Measurements from ENCODE around the gene FERMT3. TPM values are rescaled to one million over a fixed set of nuclear protein-coding genes. Genes with fewer than 3 reads are reported as not detected.

The FERMT3 gene
- polyA plus RNA-seq, 1 of the 3 experiments (the other 2 are of a cell fraction) = 1.4 TPM

DNA sequence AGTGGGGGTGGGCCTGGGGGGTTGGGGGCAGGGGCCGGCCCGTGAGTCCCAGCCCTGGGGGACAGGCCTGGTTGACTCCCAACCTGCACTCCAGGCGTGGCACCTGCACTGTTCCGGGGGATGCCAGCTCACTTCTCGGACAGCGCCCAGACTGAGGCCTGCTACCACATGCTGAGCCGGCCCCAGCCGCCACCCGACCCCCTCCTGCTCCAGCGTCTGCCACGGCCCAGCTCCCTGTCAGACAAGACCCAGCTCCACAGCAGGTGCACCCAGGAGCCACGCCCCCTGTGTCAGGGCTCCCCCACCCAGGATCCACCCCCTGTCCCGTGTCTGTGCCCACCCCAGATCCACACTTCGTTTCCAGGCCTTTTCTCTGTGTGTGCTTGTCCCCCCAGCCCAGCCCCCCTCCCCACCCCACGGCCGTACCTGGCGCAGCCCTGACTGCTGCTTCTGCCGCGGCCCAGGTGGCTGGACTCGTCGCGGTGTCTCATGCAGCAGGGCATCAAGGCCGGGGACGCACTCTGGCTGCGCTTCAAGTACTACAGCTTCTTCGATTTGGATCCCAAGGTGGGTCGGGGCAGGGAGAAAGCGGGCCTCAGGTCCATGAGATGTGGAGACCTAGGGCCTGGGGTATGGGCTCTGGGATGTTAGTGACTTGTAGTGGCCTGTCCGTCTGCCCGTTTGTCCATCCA is 4.8 kb downstream of the FERMT3 start (continued):
- TF ChIP-seq MXI1 (IDR thresholded peaks at IDR 0.05; ENCODE audit: low read depth, low read length) = no peak
- TF ChIP-seq, protein P1, sequence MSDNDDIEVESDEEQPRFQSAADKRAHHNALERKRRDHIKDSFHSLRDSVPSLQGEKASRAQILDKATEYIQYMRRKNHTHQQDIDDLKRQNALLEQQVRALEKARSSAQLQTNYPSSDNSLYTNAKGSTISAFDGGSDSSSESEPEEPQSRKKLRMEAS (IDR thresholded peaks at IDR 0.05; ENCODE audit: low read depth) = no peak

DNA sequence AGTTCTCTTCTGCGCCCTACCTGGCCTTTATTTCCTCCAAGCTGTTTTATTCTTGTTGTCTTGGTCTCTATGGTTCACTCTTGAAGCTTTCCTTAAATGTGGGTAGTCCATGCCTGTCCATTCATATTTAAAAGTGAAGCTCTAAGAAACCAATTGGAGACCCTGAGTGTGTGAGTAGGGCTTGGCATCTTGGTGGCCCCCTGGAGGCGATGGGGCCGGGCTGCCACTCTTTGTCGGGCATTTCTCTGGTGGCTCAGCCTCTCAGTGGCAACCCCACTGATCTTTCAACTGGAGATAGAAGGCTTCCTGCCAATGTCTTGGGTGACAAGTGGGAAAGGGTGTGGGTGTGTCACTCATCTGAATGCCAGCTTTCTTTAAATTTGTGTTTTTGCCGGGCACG is 10.4 kb downstream of the FERMT3 start:
- H3K4me3 ChIP-seq (ENCODE audit: low read depth in 2 of 2, low read length in 1 of 2) = no peak overlapping the region
- 90% methylated on average over 6 of the region's 6 CpGs for whole genome bisulfite sequencing (ENCODE audit: low lambda C conversion rate)
- no peak overlapping the region for H3K9ac ChIP-seq
- no peak overlapping the region for H3K4me2 ChIP-seq
- peak; percentile 25 for DNase-seq
- no peaks in the 10 kb centered on the region for H3K79me2 ChIP-seq (ENCODE audit: insufficient read depth)
- no peaks in the 10 kb centered on the region for H3K36me3 ChIP-seq (replicated peaks in 1 of 2; ENCODE audit: control insufficient read depth in 1 of 2, insufficient read depth in 2 of 2, low read length in 1 of 2)
- H3K9me3 ChIP-seq = no peaks in the 10 kb centered on the region
- H3K27me3 ChIP-seq (ENCODE audit: insufficient read depth) = no peaks in the 10 kb centered on the region
- no peak overlapping the region for H3K27ac ChIP-seq (ENCODE audit: low read depth in 2 of 2, low read length in 1 of 2)
- CTCF ChIA-PET = interaction anchor here (0.7 to 5.7 kb wide), 5 partner anchors 11 to 84 kb away, joined by 3 to 50 read pairs (median 4); partner anchors contain the start of gene FERMT3
- H2AFZ ChIP-seq (ENCODE audit: low read depth) = no peak overlapping the region
- TF ChIP-seq ELF1 (IDR thresholded peaks at IDR 0.05) (no peak), CHD2 (IDR thresholded peaks at IDR 0.05; ENCODE audit: low read length, partially characterized antibody) (no peak), RFX5 (IDR thresholded peaks at IDR 0.05; ENCODE audit: low read length) (no peak), JUND (IDR thresholded peaks at IDR 0.05) (no peak), GATA2 (CRISPR knock-in tag; IDR thresholded peaks at IDR 0.05) (no peak), TEAD4 (IDR thresholded peaks at IDR 0.05; ENCODE audit: borderline replicate concordance, insufficient read depth) (no peak), FOSL2 (IDR thresholded peaks at IDR 0.05; ENCODE audit: borderline replicate concordance, low read depth) (no peak), TCF12 (IDR thresholded peaks at IDR 0.05) (no peak), NFIC (IDR thresholded peaks at IDR 0.05; ENCODE audit: borderline replicate concordance) (no peak), FOXJ3 (CRISPR knock-in tag; IDR thresholded peaks at IDR 0.05) (no peak)
- TF ChIP-seq, protein P2, sequence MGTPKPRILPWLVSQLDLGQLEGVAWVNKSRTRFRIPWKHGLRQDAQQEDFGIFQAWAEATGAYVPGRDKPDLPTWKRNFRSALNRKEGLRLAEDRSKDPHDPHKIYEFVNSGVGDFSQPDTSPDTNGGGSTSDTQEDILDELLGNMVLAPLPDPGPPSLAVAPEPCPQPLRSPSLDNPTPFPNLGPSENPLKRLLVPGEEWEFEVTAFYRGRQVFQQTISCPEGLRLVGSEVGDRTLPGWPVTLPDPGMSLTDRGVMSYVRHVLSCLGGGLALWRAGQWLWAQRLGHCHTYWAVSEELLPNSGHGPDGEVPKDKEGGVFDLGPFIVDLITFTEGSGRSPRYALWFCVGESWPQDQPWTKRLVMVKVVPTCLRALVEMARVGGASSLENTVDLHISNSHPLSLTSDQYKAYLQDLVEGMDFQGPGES (IDR thresholded peaks at IDR 0.05; ENCODE audit: low read depth, low read length) = no peak
- TF ChIP-seq, protein P1 (IDR thresholded peaks at IDR 0.05; ENCODE audit: low read depth) = no peak
- TF ChIP-seq, protein P3, sequence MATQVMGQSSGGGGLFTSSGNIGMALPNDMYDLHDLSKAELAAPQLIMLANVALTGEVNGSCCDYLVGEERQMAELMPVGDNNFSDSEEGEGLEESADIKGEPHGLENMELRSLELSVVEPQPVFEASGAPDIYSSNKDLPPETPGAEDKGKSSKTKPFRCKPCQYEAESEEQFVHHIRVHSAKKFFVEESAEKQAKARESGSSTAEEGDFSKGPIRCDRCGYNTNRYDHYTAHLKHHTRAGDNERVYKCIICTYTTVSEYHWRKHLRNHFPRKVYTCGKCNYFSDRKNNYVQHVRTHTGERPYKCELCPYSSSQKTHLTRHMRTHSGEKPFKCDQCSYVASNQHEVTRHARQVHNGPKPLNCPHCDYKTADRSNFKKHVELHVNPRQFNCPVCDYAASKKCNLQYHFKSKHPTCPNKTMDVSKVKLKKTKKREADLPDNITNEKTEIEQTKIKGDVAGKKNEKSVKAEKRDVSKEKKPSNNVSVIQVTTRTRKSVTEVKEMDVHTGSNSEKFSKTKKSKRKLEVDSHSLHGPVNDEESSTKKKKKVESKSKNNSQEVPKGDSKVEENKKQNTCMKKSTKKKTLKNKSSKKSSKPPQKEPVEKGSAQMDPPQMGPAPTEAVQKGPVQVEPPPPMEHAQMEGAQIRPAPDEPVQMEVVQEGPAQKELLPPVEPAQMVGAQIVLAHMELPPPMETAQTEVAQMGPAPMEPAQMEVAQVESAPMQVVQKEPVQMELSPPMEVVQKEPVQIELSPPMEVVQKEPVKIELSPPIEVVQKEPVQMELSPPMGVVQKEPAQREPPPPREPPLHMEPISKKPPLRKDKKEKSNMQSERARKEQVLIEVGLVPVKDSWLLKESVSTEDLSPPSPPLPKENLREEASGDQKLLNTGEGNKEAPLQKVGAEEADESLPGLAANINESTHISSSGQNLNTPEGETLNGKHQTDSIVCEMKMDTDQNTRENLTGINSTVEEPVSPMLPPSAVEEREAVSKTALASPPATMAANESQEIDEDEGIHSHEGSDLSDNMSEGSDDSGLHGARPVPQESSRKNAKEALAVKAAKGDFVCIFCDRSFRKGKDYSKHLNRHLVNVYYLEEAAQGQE (IDR thresholded peaks at IDR 0.05; ENCODE audit: low read depth, low read length) = no peak
- H4K20me1 ChIP-seq (ENCODE audit: insufficient read depth) = no peaks in the 10 kb centered on the region
- POLR2A ChIA-PET = interaction anchor here (0.5 to 1.0 kb wide), 3 partner anchors 9 to 99 kb away, joined by 3 to 7 read pairs (median 4); no protein-coding TSS in a partner anchor
- no peaks in the 10 kb centered on the region for H3K9me2 ChIP-seq
- H3F3A ChIP-seq (replicated peaks; ENCODE audit: insufficient read depth) = peaks cover 5% of the 10 kb centered on the region
- peaks cover 3 to 13% of the 10 kb centered on the region in 2 experiments; a peak in 1 of 4 replicates for H3K4me1 ChIP-seq (ENCODE audit: control insufficient read depth in 1 of 2, insufficient read depth in 2 of 2, low read depth in 1 of 2, low read length in 1 of 2)

Measured in SK-N-SH (cell line).